Activated CD8-positive, alpha-beta memory T cell treated with anti-CD3 and anti-CD28 coated beads, Interleukin-2, amount 50 U/mL, for 48 hours (primary cell): ENCODE measurements around the gene MYRF.

ENCODE experiments used
- DNase-seq: peaks from one replicate; pipeline ENCODE4 v3.0.0-alpha.2; 2020

The MYRF gene

DNA sequence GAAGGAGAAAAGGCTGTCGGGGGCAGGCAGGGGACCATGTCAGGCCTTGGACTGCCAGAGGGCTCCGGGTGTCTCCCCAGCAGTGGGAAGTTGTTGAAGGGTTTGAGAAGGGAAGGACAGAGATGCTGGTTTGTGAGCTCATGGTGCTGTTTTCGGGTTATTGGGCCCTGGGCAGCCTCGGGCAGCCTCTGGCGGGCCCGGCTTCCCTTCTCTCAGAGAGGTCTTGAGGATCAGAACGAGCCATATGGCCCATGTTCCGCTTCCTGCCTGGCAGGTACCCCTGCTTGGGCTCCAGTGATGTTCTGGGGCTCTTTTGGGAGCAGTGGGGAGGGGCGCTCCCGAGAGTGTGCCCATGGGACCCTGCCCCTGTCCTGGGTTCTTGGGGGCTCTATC is 9.8 kb downstream of the MYRF start:
- DNase-seq = no peak

DNA sequence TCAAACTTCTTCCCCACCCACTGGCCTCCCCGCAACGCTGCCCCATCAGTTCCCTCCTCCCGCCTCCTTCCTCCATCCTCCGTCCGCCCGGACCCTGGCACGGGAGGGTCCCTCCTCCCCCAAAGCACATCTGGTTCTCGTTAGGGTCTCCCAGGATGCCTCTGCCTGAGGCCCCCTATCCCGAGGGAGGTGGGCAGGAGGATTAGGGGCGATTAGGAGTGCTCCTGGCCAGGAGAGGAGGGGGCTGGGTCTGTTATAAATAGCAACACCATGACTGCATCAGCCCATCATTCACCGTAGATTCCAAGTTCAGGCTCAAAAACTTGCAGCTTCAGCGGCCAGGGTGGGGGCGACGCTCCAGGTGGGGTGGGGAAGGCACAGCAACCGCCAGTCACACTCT is 10.4 kb downstream of the MYRF start:
- DNase-seq = no peak

DNA sequence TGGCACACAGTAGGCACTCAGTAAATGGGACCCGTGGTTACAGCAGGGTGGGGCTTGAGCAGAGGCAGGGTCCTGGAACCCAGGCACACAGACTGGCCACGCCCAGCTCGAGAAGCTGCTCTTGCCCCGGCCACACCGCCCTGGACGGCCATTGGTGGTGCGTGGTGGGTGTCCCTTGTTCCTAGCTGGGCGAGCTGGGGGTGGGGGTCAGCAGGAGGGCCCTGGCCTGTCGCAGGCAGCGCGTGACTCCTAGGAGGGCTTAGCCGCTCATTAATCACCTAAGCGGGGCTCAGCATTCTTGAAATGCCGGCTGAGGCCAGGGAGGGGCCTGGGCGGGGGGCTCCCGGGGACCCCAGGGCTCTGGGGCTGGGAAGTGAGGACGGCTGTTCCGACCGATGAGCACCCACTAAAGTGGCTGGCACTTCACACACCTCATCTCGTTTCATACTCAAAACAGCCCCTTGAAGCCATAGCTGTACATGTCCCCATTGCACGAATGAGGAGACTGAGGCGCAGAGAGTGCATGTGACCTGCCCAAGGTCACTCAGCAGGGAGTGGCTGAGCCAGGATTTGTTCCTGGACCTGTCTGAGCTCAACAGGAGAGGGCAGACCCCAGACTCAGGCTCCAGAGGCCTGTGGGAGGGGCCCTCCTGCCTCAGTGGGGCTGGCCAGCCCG is 11.6 kb downstream of the MYRF start:
- DNase-seq = no peak

DNA sequence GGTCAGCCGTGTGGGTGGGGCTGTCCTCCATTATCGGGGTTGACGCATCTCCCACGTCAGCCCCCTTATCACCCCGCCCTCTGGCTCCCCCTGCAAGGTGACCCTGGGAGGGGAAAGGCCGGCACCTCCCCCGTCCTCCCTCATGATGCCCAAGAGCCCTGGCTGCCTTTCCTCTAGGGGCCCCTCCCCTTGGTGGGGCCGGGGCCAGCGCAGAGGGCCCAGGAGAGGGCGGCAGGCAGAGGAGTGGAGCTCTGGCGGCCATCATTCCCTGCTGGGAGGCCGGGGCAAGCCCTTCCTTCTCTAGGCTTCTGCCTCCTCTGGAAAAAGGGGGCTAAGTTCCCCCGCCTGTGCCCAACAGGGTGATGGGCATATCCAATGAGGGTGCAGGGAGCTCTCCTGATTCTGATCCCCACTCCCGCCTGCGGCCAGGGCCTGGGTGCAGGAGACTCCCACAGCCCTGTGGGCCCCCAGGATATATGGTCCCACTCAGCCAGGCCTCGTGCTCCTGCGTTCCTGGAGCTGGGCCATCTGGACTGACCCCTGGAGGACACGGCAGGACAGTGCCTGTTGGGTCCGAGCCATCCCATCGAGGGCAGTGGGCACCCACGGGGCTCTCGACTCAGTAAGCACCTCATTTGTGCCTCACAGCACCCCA is 12.3 kb downstream of the MYRF start:
- DNase-seq = no peak

DNA sequence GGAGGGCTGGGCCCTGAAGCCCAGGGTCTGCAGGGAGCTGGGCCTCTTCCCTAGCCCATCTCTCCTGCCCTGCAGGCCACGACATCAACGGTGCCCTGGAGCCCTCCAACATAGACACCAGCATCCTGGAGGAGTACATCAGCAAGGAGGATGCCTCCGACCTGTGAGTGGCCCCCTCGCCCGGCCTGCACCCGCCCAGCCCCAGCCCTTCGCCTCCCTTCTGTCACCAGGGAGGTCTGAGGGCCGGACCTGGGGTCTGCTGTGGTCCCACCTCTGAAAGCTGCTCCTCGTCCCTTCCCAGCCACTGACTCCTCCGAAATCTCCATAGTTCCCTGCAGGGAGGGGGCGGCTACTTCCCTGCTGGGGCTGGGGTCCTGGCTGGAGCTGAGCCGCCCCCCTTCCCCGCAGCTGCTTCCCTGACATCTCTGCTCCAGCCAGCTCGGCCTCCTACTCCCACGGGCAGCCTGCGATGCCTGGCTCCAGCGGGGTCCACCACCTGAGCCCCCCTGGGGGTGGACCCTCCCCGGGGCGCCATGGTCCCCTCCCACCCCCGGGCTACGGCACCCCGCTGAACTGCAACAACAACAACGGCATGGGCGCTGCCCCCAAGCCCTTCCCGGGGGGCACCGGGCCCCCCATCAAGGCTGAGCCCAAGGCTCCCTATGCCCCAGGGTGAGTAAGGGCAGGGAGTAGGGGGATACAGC is 13.3 kb downstream of the MYRF start:
- no peak for DNase-seq

DNA sequence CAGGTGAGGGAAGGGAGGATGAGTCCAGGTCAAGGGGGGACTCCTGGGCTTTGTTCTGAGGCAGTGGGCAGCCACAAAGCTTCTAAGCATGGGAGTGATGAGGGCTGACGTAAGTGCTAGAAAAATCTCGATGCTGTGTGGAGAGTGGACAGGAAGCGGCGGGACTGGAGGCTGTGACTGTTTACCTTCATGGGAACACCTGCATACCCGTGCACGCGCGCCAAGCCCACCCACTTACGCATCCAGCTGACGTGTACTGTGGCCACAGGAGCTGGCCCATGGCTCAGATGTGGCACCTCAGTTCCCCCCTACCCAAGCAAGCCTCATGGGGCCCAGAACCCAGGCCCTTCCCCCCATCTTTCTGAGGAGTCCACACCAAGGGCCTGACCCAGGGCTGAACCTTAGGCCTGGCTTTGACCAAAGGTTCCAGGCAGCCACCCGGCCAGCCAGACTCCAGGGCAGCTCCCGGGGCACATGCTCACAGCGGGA is 14.0 kb downstream of the MYRF start:
- DNase-seq = no peak

DNA sequence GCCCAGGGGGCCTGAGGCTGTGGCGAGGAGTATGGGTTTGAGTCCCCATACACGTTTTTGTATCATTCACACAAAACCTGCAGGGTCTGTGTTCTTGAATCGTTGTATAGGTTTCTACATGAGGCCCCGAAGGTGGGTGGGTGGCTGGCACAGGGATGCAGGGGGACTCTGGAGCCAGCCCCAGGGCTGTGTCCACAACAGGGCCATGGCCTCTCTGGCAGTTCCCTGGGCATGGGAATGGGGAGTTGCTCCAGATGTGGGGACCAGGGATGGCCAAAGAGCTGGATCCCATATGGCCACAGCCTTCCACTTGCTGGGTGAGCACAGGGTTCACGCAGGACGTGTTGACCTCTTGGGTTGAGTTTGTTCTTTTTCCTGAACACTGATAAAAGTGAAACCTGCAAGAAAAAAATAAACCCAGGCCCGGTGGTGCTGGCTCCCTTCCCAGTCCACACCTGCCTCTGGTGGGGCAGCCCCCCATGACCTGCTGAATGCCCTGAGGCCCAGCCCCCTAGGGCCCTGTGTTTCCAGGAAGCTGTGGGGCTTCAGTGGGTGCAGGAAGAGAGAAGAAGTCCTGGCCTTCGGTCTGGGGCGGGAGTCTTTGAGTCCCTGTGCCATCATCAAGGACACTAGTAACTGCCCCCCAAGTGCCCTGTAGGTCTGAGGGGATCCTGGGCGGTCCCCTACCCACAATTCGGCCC is 16.1 kb downstream of the MYRF start:
- DNase-seq = no peak

DNA sequence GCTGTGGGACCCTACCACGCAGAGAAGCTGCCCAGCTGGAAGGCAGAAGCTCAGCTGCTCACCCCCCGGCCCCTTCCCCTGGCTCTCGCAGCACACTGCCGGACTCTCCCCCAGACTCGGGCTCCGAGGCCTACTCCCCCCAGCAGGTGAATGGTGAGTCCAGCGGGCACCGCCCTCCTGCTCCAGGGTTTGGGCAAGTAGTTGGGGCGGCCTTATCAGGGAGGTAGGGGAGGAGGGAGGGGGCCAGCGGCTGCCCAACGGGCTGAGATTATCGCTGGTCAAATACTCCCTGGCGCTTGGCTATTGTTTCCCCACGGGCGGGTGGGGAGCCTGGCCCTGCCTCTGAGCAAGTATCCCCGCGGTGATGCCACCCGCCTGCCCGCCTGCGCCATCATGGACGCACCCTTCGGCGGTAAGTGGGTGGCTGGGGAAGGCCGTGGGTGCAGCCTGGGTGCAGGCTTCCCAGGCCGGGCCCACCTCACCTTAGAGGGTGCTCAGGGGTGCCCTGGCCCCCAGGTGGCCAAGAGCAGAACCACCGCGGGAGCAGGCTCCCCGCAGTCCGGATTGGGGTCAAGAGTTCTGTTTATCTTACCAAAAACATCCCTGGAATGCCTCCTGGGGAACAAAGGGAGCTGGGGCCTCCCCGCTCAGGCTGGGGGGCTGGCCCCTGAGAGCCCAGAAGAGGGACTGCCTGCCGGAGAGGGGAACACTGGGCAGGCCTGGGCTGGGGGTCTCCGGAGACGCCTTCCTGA is 16.9 kb downstream of the MYRF start:
- DNase-seq = no peak

DNA sequence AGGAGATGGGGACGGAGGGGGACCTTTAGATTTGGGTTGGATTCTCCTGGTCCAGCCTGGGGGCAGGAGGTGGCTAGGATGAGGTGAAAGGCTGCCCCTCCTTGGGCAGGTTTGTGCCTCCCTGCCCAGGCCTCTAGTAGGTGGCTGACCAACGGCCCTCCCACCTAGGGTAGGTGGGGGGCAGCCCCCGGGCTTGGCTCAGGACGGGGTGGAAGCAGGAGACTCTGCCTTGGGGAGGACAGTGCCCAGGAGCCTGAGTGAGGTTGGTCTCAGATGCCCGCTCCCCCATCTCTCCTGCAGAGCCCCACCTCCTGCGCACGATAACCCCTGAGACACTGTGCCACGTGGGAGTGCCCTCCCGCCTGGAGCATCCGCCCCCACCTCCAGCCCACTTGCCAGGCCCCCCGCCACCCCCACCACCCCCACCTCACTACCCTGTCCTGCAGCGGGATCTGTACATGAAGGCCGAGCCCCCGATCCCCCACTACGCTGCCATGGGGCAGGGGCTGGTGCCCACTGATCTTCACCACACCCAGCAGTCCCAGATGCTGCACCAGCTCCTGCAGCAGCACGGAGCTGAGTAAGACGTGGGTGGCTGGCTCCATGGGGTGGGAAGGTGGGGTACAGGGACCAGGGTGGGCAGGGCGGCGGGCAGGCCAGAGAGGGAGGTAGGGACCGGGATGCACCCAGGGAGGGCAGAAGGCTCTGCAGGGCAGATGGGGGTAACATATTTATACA is 17.7 kb downstream of the MYRF start:
- DNase-seq = no peak

DNA sequence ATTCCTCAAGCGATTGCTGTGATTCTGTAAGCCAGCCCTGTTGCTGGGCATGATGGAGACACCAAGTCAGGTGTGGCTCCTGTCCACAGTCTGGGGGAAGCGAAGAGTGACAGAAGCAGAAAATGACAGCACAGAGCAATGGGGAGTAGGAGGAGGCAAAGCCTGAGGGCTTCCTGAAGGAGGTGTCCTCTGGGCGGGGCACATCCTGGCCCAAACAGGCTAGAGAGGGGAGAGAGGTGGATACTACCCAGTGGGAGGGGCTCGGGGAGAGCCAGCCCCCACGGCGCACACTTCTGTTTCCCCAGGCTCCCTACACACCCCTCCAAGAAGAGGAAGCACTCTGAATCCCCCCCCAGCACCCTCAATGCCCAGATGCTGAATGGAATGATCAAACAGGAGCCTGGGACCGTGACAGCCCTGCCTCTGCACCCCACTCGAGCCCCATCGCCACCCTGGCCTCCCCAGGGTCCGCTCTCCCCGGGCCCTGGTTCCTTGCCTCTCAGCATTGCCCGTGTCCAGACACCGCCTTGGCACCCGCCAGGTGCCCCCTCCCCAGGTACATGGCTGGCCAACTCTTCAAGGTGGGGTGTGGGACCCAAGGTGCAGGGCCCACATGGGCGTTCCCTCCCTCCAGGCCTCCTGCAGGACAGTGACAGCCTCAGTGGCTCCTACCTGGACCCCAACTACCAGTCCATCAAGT is 18.9 kb downstream of the MYRF start:
- DNase-seq = no peak

DNA sequence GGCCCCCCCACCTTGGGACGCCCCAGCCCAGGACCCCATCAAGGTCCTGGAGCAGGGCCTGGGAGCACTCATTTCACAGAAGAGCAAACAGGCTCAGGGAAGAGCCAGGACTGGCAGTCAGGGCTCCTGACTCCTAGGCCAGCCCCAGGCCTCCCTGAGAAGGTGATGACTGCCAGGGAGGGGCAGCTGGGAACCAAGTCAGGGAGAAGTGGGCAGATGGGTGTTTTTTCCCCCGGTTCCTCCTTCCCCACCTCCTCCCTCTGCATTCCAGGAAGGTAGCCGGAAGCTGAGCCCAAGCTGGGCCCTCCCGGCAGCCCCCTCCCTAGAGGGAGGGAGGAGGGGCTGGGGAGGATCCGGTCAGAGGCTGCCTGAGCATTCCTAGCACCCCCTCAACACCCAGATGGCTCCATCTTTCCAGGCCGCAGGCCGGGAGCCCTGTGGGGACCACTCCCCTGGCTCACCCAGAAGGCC is 19.6 kb downstream of the MYRF start:
- no peak for DNase-seq

DNA sequence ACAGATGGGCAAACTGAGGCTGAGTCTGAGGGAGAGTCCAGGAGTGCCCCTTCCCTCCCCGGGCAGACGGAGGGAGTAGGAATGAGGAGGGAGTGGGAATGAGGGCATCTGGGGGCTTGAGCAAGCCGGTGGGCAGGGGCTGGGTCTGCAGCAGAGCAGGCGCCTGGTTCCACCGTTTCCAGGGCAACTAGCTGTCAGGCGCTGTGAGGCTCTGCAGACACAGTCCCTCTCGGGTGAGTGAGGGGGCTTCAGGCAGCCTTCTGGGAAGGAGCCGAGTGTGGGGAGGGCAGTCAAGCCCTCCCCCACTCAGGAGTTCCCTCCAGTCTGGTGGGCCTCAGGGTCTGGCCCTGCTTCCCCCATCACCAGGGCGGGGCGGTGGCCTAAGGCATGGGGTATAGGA is 20.9 kb downstream of the MYRF start:
- no peak for DNase-seq

DNA sequence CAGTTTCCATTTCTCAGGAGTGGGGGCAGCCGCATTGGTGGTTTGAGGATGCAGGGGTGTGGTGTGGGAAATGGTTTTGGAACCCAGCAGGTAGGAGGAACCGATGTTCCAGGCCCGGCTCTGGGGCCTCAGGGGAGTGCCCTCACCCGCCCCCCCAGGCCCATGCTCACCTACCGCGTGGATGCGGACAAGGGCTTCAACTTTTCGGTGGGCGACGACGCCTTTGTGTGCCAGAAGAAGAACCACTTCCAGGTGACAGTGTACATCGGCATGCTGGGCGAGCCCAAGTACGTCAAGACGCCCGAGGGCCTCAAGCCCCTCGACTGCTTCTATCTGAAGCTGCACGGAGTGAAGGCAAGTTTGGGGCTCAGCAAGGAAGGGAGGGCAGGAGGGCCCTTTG is 21.4 kb downstream of the MYRF start:
- DNase-seq = no peak

DNA sequence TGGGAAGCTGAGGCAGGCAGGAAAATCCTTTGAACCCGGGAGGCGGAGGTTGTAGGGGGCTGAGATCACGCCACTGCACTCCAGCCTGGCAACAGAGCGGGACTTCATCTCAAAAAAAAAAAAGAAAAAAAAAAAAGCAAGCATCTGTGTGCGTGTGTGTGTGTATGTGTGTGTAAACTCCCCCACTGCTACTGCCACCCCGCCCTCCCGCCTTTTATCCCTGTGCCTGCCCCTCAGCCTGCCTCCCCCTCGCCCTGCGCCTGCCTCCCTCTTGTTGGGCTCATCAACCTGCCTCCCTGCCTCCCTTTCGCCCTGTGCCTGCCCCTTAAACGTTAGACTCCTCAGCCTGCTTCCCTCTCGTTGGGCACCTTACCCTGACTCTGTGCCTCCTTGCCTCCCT is 22.0 kb downstream of the MYRF start:
- no peak for DNase-seq

DNA sequence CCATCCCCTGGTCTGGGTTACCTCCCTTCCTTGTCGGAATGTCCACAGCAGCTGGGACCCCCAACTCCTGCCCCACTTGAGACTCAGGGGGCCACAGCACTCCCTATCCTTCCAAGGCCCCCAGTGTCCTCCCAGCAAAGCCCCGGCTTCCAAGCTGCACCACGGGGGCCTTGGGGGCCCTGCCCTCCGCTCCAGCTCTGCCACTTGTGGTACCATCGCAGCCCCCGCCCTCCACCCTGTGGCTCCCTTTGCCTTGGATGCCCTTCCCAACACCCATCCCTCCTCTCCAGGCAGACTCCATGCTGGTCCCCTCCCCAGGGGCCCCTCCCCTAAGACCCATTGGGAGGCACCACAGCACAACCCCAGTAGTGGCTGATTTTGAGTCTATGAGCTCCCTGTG is 22.7 kb downstream of the MYRF start:
- DNase-seq = no peak

DNA sequence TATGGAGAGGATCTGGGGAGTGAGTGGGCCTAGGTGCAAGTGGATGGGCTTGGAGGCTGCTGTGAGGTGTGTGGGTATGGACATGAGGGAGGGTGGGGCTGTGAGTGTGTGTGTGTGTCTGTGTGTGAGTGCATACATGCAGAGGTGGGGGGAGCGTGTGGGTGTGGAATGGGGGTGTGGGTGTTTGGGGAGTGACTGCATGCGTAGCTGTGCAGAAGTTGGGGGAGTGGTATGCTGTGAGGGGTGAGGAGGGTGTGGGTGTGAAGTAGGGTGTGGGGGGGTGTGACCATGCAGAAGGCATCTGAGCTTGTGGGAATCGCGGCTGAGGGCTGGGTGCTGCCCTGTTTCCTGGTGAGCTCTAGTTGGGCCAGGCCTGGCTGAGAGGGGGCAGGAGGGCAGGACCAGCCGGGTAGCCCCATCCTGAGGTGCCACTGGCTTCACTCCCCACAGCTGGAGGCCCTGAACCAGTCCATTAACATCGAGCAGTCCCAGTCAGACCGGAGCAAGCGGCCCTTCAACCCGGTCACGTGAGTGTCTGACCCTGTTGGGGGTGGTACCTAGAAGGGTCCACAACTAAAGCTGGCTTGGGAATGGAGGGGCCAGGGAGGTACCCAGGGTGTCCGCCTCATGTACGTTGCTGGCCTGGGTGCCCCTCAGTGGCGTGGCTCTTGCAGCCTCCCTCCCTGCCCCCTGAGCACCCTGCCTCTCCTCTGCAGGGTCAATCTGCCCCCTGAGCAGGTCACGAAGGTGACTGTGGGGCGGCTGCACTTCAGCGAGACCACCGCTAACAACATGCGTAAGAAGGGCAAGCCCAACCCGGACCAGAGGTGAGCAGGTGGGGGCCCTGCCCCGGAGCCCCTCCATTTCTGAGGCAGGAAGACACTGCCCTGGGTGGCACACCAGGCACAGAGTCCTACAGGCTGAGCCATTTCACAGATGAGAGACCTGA is 23.4 kb downstream of the MYRF start:
- no peak for DNase-seq

DNA sequence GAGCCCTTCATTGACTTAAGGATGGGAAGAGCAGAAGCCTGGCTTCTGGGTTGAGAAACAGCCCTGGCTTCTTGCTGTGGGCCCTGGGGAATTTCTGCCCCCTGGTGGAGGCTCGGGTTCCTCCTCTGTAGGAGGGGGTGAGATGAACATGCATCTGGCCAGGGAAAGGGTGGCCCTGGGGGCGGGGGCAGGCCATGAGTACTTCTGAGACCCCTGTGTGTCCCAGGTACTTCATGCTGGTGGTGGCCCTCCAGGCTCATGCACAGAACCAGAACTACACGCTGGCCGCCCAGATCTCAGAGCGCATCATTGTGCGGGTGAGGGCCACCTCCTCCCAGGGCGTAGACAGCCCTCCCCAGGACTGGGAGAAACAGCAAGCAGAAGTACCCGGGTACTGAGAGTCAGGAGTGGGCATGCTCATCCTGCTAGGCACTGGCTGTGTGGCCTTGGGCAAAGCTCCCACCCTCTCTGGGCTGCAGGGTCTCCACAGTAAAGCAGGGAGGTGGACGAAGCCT is 24.2 kb downstream of the MYRF start:
- peak; percentile 87 for DNase-seq

DNA sequence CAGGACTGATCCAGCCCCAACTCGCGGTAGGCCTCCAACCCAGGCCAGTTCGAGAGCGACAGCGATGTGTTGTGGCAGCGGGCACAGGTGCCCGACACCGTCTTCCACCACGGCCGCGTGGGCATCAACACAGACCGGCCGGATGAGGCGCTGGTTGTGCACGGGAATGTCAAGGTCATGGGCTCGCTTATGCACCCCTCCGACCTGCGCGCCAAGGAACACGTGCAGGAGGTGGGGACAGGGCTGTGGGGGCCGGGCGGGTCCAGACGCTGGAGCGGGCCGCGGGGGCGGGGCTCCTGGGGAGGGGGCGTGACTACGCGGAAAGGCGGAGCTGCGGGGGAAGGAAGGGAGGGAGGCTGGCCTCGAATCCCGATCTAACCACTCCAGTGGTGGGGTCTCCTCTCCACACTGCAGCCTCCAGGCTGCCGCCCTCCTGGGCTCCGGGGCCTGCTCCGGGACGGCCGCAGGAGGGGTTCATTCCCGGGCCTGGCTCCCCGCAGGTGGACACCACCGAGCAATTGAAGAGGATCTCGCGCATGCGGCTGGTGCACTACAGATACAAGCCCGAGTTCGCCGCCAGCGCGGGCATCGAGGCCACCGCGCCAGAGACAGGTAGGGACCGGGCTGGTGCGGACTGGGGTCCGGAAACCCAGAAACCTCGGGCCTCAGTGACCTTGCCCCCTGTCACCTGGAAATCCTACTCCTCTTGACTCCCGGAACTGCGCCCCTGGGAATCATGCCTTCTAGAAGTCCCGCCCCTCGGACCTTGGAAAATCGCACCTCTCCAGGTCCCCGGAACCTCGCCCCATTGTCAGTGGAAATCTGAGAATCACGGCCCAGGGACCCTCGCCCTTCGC is 25.0 kb downstream of the MYRF start:
- peak; percentile 75 for DNase-seq

DNA sequence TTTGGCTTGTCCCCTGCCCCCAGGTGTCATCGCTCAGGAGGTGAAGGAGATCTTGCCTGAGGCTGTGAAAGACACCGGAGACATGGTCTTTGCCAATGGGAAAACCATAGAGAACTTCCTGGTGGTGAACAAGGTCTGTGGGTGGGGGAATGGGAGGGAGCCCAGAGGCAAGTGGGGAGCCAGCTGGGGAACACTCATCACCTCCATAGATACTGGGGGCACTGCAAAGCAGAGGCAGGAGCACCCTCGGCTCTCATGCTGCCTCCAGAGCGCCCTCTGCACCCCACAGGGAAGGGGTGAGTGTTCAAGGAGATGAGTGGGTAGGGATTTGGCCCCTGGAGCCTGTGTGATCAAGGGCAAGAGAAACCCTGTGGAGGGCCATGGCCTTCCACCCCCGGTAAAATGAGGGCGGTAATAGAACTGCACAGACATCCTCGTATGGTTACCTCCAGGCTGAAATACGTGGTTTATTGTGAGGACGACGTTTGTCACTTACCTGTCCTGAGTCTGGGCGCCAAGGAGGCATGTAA is 26.0 kb downstream of the MYRF start:
- no peak for DNase-seq
